ENCODE measurements around the gene ADAMTSL3.
A peak's percentile ranks its signal among the peaks of the same experiment; 100 is the strongest.
"Not testable (repeated sequence)": the region's sequence is repeated elsewhere in the genome, so short reads cannot be mapped to it uniquely, and the experiment has no call there.

ADAMTSL3 gene

DNA sequence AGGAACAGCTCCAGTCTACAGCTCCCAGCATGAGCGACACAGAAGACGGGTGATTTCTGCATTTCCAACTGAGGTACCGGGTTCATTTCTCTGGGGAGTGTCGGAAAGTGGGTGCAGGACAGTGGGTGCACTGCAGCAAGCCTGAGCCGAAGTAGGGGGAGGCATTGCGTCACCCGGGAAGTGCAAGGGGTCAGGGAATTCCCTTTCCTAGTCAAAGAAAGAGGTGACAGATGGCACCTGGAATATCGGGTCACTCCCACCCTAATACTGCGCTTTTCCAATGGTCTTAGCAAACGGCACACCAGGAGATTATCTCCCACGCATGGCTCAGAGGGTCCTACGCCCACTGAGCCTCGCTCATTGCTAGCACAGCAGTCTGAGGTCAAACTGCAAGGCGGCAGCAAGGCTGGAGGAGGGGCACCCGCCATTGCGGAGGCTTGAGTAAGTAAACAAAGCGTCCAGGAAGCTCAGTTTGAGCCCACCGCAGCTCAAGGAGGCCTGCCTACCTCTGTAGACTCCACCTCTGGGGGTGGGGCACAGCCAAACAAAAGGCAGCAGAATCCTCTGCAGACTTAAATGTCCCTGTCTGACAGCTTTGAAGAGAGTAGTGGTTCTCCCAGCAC lies 388.6 kb downstream of the ADAMTSL3 start:
- H3K4me1 Mint-ChIP-seq (ENCODE audit: low read depth); H3K36me3 Mint-ChIP-seq (ENCODE audit: low read depth); H3K27ac Mint-ChIP-seq; H3K4me3 Mint-ChIP-seq; H3K9me3 Mint-ChIP-seq: not testable (repeated sequence)
- peaks cover 20% of the 10 kb centered on the region for H3K27me3 Mint-ChIP-seq

GRCh38 chr15:84046064-84046637 lies 392.2 kb downstream of the ADAMTSL3 start:
- Mint-ChIP-seq H3K36me3 (ENCODE audit: low read depth) (no peaks in the 10 kb centered on the region), H3K27ac (no peak overlapping the region), H3K27me3 (peaks cover 14% of the 10 kb centered on the region), H3K4me1 (ENCODE audit: low read depth) (no peaks in the 10 kb centered on the region), H3K4me3 (no peak overlapping the region), H3K9me3 (peaks cover 8% of the 10 kb centered on the region)

GRCh38 chr15:84049480-84049879 lies 395.6 kb downstream of the ADAMTSL3 start:
- not testable (repeated sequence) for H3K9me3 Mint-ChIP-seq; H3K36me3 Mint-ChIP-seq (ENCODE audit: low read depth); H3K27ac Mint-ChIP-seq; H3K27me3 Mint-ChIP-seq; H3K4me1 Mint-ChIP-seq (ENCODE audit: low read depth); H3K4me3 Mint-ChIP-seq

DNA sequence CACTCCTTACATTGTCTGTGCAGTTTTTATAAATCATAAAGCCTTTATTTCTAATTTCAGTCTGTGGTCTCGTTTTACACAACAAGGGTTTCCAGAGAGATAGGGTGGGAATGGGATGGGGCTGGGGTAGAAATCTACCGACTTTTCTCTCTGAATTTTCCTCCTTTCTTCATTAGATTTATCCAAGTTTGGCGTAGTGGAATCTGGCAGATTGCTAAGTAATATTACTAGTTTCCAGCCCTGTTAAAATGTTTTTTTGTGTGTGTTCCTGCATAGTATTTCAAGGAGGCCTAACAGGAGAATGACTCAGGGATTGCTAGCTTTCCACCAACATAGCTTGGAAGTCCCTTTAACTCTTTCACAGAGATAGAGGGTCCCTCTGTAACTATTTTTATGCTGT lies 396.2 kb downstream of the ADAMTSL3 start:
- H3K4me1 Mint-ChIP-seq (ENCODE audit: low read depth): no peaks in the 10 kb centered on the region
- H3K36me3 Mint-ChIP-seq (ENCODE audit: low read depth): no peaks in the 10 kb centered on the region
- no peak overlapping the region for H3K4me3 Mint-ChIP-seq
- no peak overlapping the region for H3K27ac Mint-ChIP-seq
- H3K27me3 Mint-ChIP-seq: peaks cover 5% of the 10 kb centered on the region
- H3K9me3 Mint-ChIP-seq: peaks cover 8% of the 10 kb centered on the region

DNA sequence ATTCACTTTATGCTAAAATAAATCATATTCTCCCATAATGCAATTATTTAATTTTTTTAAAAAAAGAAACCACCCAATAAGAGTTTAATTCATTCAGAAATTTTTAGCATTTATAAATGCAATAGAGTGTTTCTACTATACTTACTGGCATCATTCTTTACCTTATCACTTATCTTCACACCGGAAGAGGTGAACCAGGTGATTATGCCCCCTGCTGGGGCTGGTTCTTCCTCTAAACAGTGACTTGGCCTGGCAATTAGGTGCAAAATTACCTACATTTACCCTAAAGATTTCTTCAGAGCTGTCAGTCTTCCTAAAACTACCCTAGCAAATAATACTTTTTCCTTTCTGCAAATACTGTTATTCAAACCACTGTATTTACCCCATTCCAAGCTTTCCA lies 397.2 kb downstream of the ADAMTSL3 start:
- not testable (repeated sequence) for H3K4me1 Mint-ChIP-seq (ENCODE audit: low read depth); H3K27ac Mint-ChIP-seq; H3K9me3 Mint-ChIP-seq; H3K4me3 Mint-ChIP-seq; H3K36me3 Mint-ChIP-seq (ENCODE audit: low read depth); H3K27me3 Mint-ChIP-seq

DNA sequence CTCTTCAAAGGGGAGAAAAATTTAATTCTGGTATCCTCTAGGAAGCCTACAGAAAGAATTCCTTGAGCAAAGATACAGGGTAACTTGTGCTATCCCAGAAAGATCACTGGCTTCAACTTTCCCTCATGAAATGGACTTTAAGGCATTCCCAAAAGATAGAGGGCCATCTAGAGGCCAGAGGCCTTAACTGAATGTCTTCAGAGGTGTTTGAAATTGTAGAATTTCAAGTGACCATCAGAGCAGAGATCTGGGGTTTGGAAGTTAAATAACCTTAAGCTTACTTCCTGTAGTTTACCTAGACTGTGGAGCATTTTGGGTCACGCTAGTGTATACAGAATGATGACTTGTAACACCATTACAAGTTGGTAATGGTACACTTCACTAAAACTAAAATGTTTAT lies 400.6 kb downstream of the ADAMTSL3 start:
- not testable (repeated sequence) for H3K4me1 Mint-ChIP-seq (ENCODE audit: low read depth); H3K4me3 Mint-ChIP-seq; H3K36me3 Mint-ChIP-seq (ENCODE audit: low read depth); H3K27ac Mint-ChIP-seq
- Mint-ChIP-seq H3K9me3 (peaks cover 19% of the 10 kb centered on the region), H3K27me3 (peaks cover 13% of the 10 kb centered on the region)

GRCh38 chr15:84057714-84058331 lies 403.9 kb downstream of the ADAMTSL3 start:
- H3K9me3 Mint-ChIP-seq: peaks cover 24% of the 10 kb centered on the region
- peaks cover 8% of the 10 kb centered on the region for H3K27me3 Mint-ChIP-seq
- no peaks in the 10 kb centered on the region for H3K4me1 Mint-ChIP-seq (ENCODE audit: low read depth)
- H3K4me3 Mint-ChIP-seq: no peak overlapping the region
- H3K36me3 Mint-ChIP-seq (ENCODE audit: low read depth): no peaks in the 10 kb centered on the region
- no peak overlapping the region for H3K27ac Mint-ChIP-seq

GRCh38 chr15:84063674-84064073 lies 409.8 kb downstream of the ADAMTSL3 start:
- H3K4me1 Mint-ChIP-seq (ENCODE audit: low read depth); H3K27ac Mint-ChIP-seq; H3K36me3 Mint-ChIP-seq (ENCODE audit: low read depth); H3K4me3 Mint-ChIP-seq; H3K27me3 Mint-ChIP-seq: not testable (repeated sequence)
- peaks cover 24% of the 10 kb centered on the region for H3K9me3 Mint-ChIP-seq

DNA sequence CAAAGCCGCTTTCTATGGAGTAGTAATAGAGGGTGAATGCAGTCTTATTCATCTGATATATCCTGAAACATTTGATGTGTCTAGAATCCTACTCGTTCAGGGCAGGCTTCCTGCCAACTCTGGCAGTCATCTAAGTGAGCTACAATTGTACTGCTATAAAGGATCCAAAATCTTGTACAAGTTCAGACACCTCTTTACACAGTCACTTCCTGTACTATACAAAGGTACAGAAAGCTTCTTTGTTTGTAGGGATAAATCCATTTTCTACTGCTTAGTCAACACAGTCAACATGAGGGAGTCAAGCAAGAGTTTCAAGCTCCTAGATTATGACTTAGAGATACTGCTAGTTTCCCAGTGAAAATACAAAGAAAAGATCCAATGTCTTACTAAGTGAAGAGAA lies 414.8 kb downstream of the ADAMTSL3 start:
- H3K4me3 Mint-ChIP-seq; H3K4me1 Mint-ChIP-seq (ENCODE audit: low read depth); H3K27ac Mint-ChIP-seq; H3K9me3 Mint-ChIP-seq; H3K36me3 Mint-ChIP-seq (ENCODE audit: low read depth): not testable (repeated sequence)
- peaks cover 15% of the 10 kb centered on the region for H3K27me3 Mint-ChIP-seq

DNA sequence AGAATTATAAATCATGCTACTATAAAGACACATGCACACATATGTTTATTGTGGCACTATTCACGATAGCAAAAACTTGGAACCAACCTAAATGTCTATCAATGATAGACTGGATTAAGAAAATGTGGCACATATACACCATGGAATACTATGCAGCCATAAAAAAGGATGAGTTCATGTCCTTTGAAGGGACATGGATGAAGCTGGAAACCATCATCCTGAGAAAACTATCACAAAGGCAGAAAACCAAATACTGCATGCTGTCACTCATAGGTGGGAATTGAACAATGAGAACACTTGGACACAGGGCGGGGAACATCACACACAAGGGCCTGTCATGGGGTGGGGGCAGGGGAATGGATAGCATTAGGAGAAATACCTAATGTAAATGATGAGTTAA lies 424.1 kb downstream of the ADAMTSL3 start:
- H3K36me3 Mint-ChIP-seq (ENCODE audit: low read depth); H3K4me3 Mint-ChIP-seq; H3K9me3 Mint-ChIP-seq; H3K27ac Mint-ChIP-seq: not testable (repeated sequence)
- Mint-ChIP-seq H3K27me3 (peaks cover 75% of the 10 kb centered on the region), H3K4me1 (ENCODE audit: low read depth) (peaks cover 13% of the 10 kb centered on the region)

- H3K27me3 Mint-ChIP-seq: peaks cover 78% of the 10 kb centered on the region
- not testable (repeated sequence) for H3K9me3 Mint-ChIP-seq; H3K27ac Mint-ChIP-seq; H3K36me3 Mint-ChIP-seq (ENCODE audit: low read depth)
- H3K4me1 Mint-ChIP-seq (ENCODE audit: low read depth): peaks cover 13% of the 10 kb centered on the region
- peak overlapping the region; percentile 77 for H3K4me3 Mint-ChIP-seq
Observed at GRCh38 chr15:84079325-84079884, 425.5 kb downstream of the ADAMTSL3 start.

DNA sequence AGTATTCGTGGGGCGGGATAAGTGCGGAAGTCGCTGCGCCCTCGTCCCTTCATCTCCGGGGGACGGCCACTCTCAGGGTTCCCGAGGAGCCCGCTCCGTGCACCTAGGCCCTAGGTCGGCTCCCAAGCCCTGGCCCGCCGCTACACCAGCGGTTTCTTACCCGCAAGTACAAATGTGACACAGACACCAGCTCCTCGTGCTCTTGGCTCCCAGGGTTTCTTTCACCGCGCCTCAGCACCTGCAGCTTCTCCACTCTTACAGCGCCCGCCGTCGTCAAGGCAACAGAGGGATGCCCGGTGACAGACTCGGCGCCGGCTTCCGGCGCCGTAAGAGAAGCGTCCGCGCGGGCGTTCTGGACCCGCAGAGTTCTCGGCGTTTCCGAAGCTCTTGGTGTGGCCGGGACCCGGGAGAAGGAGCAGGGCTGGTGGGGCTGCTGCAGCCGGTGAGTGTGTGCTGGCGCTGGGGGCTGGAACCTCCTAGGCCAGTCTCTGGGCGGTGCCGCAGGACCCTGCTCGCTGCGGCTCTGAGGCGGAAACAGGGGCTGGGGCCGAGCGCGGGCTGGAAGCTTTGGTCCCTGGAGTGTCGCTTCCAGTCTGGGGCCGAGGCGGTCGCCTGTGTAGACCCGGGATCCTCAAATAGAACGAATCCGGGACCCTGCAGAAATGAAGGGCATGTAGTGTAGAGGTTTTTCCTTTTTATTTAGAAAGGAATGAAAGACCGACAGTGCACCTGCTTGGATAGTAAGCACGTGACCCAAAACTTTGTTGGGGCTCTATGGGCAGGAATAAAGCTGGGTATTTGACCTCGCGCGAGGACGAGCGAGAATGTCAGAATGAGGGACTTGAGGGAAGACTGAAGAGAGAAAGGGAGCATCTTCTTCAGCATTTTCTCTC lies 426.2 kb downstream of the ADAMTSL3 start:
- no peaks in the 10 kb centered on the region for H3K36me3 Mint-ChIP-seq (ENCODE audit: low read depth)

DNA sequence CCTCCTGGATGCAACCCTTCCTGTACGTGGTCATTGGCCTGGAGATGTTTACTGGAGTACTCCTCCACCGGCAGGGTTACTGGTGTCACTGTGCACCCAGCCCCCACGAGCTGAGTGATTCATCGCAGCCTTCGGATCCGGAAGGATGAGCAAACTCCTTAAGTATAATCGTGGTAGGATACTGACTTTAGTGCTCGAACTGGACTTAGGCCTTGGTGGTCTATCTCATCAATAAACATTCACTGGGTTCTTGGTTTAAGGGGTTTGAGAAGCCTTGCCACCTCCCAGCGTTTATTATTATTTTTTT lies 426.8 kb downstream of the ADAMTSL3 start:
- Mint-ChIP-seq H3K4me1 (ENCODE audit: low read depth) (peaks cover 13% of the 10 kb centered on the region), H3K4me3 (peak overlapping the region; percentile 77), H3K27me3 (peaks cover 68% of the 10 kb centered on the region)
- not testable (repeated sequence) for H3K27ac Mint-ChIP-seq; H3K36me3 Mint-ChIP-seq (ENCODE audit: low read depth); H3K9me3 Mint-ChIP-seq

More for the DNA sequence above, 426.2 kb downstream of the ADAMTSL3 start:
- peaks cover 13% of the 10 kb centered on the region for H3K4me1 Mint-ChIP-seq (ENCODE audit: low read depth)
- H3K27ac Mint-ChIP-seq: no peak overlapping the region
- H3K9me3 Mint-ChIP-seq: no peaks in the 10 kb centered on the region
- H3K27me3 Mint-ChIP-seq: peaks cover 72% of the 10 kb centered on the region
- H3K4me3 Mint-ChIP-seq: peak overlapping the region; percentile 77

DNA sequence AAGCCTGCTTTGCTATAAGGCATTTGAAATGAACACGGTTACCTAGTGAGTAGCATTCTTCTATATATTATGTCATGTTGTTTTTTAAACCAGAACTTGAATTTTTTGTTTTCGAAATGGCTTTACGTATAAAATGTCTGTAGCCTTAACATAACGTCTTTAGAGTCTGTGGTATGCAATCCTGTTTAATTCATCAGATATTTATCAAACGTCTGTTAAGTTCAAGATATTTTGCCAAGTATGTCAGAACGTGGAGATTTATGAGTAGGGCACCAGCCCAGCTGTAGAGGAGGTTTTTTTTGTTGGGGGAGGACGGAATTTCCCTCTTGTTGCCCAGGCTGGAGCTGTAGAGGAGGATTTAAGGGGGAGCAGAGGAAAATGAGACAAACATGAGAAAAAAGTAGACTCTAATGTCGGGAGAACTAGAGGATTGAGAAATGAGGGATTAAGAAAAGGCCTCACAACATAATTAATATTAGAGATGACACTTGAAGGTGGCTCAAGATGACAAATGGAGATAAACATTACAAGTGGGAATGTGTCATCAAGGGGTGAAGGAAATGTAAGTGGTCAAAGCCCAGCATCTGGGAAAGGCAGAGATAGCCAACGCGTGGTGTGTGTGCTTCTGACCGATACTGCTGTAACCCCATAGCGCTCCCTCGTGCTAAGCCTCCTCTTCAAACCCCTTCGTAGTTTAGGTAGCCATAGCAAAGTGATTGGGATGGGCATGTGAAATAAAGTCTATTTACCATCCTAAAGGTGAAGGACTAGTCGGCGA lies 427.7 kb downstream of the ADAMTSL3 start:
- peaks cover 63% of the 10 kb centered on the region for H3K27me3 Mint-ChIP-seq
- H3K4me3 Mint-ChIP-seq: no peak overlapping the region
- H3K27ac Mint-ChIP-seq: no peak overlapping the region
- H3K9me3 Mint-ChIP-seq: no peaks in the 10 kb centered on the region
- H3K4me1 Mint-ChIP-seq (ENCODE audit: low read depth): peaks cover 13% of the 10 kb centered on the region
- H3K36me3 Mint-ChIP-seq (ENCODE audit: low read depth): no peaks in the 10 kb centered on the region

Data from stimulated activated naive CD8-positive, alpha-beta T cell treated with anti-CD3 and anti-CD28 coated beads, Interleukin-15, Interleukin-2, amounts not matched to agents 100 ng/mL and 50 ng/mL, for 24 hours (primary cell).